Ecto neural progenitor cell (in vitro differentiated cells): Measurements from ENCODE around the gene ATP2A3.
A peak's percentile ranks its signal among the peaks of the same experiment; 100 is the strongest.

Experiments
- DNase-seq: peaks from one replicate; pipeline ENCODE4 v3.0.0-alpha.2; 2018; ENCODE audit warnings: low spot score

ATP2A3 gene

DNA sequence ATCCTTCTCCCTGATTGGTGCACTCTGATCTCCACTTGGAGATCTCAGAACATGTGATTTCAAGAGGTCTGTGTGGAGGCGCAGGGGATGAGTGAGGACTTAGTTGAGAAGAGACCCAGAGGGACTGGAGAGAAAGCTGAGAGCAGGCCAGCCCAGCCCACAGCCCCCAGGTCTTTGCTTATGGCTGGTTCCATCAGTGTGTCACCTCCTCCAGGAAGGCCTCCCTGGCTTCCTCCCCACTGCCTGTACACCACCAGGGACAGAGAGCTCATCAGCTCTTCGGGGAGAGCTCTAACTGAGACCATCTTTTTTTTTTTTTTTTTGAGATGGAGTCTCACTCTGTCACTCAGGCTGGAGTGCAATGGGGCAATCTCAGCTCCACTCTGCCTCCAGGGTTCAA lies 51.4 kb downstream of the ATP2A3 start:
- no peak for DNase-seq

DNA sequence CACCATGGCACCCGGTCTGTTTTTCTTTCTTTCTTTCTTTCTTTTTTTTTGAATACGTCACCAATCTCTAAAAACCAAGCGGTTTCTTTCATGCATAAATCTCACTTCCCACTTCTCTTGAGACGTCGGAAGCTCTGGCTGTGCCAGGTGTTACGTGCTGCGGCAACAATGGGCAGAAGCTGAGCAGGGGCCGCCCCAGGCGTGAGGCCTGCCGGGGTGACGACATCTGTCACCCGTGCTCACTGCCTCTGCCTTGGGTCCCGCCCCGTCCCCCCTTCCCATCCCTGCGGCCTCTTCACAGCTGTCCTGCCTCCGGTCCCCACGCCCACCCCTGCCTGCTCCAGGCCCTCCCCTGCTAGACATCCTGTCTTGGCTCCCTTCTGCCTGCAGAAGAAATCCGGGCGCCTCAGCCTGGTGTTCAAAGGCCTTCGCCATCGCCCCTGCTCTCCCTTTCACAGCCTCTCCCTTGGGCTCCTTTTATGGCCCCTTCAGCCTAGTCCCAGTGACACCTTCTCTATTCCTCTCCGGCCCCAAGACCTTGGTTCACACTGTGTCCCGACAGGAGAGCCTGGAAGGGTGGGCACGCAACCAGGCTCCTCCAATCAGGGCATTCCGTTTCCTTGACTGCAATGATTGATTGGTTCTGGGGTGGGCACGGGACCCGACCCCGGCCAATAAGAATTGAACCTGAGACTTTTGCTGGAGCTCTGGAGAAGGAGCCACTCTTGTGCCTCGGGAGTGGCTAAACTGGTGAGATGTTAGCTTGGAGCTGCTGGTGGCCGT lies 52.8 kb downstream of the ATP2A3 start:
- DNase-seq: no peak

DNA sequence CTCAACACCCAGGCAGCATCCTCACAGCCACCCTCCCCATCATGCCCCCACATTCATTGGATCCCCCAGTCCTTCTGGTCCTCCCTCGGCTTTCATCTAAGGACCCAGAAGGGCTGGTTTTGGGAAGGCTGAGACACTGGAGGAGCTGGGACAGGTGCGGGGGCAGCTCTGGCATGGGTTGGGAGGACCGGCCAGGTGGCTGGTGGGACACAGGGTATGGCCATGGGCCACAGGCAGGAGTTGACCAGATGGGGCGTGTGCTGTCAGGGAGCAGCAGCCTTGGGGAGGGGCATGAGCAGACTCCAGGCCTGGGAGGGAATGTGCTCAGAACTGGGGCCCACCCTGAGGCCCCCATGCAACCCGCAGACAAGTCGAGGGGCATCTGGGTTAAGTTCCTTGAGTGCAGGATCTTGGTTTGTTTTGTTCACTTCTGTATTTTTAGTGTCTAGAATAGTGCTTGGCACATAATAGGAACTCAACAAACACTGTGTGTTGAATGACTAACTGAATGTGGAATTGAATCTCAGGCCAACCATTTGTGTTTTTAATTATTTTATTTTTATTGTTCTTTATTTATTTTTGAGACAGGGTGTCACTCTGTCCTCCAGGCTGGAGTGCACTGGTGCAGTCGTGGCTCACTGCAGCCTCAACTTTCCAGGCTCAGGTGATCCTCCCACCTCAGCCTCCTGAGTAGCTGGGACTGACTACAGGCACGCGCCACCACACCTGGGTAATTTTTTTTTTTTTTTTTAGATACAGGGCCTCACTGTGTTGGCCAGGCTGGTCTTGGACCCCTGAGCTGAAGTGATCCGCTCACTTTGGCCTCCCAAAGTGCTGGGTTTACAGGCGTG lies 53.6 kb downstream of the ATP2A3 start:
- DNase-seq: no peak

DNA sequence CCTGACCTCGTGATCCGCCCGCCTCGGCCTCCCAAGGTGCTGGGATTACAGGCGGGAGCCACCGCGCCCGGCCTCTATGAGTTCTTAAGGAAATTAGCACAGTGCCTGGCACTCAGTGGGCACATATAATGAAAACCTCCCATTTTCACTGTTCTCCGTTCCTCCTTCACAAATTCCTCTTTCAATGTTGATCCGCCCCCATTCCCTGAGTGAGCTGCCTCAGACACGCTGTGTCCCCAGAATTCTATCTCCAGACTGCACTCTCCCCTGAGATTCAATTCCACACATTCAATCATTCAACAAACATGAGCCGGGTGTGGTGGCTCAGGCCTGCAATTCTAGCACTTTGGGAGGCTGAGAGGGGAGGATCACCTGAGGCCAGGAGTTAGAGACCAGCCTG lies 55.0 kb downstream of the ATP2A3 start:
- no peak for DNase-seq

DNA sequence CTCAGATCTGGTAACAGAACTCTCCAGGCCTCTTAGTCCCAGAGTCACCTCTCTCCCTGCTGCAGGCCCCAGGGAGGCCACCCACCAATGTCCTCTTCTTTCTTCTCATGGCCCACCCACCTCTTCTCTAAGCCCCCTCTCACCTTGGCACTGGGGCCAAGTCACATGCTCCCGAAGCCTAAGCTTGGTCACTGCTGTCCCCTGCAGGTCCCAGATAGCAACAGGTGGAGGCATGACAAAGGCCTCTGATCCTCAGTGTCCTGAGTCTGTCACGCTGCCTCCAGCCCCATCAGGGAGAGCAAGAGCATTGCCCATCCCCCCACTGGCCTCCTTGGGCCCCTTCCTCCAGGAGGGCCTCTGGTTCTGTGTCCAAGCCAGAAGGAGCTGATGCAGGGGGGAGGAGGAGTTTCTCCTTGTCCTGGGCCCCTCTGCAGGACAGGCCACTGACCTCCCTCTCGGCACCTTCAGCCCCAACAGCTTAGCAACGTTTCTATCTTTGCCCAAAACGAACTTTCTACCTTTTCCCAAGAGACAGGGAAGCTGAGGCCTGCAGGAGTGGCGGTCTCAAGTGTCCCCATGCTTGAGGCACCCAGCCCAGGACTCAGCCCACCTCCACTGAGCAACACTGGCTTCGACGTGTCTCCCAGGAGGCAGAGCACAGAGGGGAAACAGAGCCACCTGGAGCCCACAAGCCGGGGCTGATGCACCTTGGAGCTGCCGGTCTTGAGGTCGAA lies 56.6 kb downstream of the ATP2A3 start:
- no peak for DNase-seq

DNA sequence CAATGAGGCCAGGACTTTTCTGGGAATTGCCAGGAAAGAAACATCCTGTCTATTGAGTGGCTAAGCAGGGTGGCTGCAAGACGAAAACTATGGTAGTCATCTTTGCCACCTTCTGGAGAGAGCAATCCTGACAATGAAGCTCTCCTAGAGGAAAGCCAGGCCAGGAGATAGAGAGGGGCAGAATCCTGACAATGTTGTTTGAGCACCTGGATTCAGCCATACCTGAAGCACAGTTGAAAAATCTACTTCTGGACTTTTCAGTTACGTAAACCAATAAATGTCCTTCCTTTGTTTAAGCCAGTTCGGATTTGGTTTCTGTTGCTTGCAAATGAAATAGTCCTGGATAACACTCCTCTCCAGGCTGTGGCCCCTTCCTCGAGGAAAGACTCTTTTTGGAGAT lies 57.4 kb downstream of the ATP2A3 start:
- DNase-seq: no peak

DNA sequence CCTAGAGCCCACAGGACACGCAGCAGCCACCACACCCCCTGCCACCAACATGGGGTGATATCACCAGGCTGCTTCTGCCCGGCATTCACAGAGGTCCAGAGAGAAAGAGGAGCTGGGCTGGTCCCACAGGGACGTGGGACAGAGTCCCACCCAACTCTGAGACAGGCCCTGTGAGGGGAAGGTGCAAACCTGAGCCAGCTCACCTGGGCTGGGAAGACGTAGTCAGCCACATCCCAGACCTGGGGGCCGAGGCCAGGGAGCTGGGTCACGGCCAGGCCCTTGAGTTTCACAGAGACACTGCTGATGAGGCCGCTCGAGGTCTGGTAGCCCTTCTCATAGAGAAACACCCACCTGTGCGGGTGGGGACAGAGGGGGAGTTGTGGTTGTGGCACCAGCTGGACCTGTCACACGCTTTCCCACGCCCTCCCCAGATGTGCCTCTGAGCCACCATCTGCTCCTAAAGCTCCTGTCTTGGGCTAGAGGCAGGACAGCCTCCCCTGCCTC lies 59.2 kb downstream of the ATP2A3 start:
- DNase-seq: no peak

DNA sequence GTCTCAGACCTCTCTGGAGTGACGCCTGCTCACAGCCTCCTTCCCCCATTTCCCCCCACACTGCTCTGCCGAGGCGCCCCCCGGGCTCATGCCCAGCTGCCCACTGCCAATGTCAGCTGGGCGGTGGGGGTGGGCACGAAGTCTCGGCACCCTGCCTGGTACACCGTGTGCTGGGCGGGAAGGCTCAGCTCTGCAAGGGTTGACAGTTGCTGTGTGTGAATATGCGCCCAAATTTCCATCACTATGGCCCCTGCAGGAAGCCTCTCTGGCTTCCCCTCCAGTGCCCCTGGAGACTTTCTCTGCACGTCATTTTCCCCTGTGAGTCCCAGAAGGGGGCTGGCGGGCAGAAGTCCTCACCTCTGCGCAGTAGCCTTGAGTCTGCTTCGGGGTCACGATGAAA lies 59.7 kb downstream of the ATP2A3 start:
- no peak for DNase-seq

DNA sequence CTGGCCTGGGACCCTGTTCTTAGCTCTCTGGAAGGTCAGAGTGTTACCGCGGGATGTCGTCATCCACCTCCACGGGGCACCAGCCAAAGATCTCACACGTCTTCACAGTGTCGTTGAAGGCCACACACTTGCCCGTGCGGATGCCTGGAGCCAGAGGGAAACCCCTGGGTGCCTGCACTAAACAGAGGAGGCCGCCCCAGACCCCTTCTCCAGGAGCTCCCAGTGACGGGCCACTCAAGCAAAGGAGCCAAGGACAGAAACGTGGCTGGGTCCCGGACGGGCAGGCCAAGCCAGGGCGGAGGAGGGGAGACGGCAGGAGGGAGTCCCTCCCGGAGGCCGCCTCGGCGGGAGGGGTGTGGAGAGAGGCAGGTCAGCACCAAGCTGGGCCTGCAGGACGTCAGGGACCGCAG lies 60.4 kb downstream of the ATP2A3 start:
- DNase-seq: no peak

DNA sequence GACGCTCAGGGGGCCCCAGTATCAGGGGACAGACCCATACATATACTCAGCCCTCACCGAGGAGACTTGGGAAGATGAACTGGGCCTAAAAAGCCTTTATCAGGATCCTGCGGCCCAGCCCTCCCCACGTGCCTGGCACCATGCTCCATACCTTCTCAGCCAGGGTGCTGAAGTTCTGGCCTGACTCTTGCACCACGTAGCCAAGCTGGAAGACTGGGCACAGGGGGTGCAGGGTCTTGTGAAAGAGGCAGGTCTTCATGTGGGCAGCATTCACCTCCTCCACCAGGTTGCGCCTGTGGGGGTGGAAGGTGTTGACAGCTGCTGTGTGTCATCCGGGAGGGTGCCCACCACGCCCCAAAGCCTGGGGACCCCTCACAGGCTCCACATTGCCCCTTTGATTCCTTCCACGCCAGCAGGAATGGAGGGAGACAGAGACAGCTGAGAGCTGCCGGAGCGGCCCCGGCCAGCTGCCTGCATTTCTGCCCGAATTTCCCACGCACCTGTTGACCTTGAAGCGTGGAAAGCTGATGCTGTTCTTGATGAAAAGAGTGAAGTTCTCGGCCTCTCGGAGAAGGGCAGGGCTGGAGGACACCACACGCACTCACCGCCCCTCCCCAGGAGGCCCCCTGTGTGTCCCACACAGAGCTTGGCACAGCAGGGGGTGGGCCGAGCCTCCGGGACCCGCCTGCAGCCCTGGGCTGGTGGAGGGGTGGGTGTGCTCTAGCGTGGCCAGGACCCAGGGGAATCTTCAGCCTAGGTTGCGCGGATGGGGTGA lies 61.0 kb downstream of the ATP2A3 start:
- DNase-seq: no peak

DNA sequence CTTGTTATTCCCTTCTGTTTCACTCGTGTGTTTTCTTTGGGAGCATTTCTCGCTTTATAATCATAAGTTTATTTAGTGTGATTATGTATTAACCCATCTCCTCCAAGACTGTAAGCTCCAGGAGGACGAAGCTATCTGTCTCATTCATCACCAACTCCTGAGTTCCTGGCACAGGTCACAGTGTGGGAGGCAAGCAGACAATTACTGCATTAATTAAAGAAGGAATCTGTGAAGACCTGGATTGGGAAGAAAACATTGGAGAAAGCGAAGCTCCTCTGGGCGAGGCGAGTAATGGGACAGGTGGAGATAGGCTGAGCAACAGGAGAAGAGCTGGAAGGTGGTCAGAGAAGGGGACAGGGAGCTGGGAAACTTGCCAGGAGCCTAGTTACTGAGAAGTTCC lies 63.6 kb downstream of the ATP2A3 start:
- DNase-seq: no peak

DNA sequence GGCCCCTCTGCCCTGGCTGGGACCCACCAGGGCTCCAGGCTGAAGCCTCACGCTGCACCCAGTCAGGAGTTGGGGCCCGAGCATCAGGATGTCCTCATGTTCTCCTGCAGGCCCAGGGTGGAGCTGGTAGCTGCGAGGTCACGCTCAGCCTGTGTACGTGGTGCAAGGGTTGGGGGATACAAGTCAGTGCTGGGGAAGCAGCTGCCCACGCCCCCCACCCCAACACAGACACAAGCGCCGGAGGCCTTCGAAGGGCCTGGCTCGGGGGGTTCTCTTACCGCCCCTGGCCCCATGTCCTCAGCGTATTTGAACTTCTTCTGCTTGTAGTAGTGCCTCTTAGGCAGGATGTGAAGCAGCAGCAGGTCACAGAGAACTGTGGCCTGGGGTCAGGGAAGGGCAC lies 66.5 kb downstream of the ATP2A3 start:
- no peak for DNase-seq

DNA sequence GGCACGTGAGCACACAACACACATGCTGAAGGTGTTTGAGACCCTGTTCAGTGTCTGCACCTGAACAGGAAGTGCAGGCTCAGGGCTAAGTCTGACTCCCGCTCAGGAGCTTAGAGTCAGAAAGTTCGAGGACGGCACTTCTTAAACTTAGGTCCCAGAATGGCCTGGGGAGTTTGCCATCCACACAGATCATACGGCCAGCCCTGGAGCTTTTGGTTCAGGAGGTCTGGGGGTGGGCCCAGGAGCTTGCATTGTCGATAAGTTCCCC lies 67.3 kb downstream of the ATP2A3 start:
- DNase-seq: no peak

DNA sequence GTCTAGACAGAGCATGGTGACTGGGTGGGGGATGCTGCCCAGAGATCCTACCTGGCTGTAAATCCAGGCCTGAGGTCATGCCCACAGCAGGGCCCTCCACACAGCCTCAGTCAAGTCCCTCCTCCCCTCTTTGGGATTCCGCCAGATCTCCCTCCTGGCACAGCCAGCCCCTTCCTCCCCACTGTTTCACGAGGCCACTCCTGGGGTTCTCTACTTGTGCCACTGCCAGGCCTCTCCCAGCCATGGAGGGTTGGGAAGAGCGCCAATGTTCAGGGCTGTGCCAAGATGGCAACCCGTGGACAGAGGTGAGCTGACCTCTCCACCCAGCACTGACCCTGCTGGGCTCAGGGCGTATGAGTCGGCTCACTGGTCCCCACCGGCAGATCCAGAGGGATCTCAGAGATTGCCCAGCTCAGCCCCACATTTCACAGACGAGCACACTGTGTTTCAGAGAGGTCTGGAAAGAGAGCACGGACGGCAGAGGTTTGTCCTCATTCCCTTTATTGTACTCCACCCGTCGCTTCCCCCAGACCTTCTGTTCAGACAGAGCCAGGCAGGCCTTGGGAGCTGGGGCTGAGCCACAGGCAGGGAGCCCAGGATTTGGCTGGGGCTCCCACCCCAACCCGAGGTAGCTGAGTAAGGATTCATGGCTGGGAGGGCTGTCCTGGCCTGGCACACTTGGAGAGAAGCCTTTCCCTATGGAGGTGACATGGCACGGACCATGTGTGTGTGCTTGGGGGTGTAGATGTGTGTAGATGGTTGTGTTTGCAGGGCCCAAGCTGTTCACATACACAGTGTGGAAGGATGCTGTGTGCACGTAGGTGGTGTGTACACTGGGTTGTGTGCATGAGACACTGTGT lies 67.9 kb downstream of the ATP2A3 start:
- DNase-seq: no peak

DNA sequence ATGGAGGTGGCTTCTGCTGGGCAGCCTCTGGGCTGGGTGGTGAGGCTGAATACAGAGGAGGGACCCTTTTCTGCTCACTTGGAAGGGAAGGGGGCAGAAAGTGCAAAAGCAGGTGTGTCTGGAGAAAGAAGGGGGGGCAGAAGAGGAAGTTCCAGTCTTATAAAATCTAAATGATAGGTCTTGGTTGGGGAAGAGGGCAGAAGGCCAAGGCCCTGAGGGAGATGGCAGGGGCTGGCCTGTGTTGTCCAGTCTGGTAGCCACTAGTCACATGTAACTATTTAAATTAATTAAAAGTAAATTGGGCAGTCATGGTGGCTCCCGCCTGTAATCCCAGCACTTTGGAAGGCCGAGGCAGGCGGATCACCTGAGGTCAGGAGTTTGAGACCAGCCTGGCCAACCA lies 68.9 kb downstream of the ATP2A3 start:
- DNase-seq: no peak

DNA sequence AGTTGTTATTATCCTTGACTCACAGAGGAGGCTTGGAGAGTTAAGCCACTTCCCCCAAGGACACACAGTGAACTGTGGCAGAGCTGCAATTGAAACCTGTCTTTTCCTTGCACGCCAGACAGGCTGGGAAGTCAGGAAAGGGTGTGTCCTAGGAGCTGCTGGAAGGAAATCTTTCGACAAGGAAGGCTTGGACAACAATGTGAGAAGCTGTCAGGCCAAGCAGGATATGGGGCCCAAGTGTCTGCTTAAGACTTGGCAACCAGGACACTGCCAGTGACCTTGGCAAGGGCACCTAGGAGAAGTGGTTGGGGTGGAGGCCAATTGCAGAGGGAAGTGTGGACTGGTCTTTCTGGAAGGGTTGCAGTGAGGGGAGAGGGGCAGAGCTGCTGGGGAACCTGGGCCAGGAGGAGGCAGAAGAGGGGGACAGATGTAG lies 69.3 kb downstream of the ATP2A3 start:
- no peak for DNase-seq

DNA sequence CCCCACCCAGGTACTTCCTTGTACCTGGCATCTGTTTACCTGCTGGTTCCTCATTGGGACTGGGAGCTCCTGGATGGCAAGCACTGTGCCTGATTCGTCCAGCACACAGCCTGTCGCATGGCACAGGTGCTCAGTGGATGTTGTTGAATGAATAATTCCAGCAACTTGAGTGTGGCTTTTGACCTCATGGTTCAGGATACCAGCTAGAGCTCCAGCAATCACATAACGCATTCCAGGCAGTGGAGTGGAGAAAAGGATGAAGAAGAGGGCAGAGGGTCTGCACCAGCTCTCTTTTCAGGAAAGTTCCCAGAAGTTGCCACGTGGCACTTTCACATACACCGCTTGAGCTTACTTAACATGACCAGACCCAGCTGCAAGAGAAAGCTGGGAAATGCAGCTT lies 70.0 kb downstream of the ATP2A3 start:
- no peak for DNase-seq

DNA sequence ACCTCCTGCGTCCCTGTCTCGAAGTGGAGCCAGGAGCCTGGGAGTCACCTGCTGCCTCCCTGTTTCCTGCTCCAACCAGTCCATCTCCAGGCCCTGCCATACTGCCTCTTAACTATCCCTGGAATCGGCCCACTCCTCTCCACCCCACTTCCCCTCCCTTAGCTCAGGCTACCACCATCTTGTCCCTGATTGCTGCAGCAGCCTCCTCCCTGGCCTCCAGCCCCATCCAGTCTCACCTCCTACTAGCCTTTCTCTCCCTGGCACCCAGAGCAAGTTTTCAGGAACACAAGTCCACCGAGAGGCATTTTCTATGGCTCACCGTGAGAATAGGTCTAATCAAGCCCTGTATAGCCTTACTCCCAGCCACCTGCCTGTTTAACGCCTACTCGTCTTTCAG lies 70.5 kb downstream of the ATP2A3 start:
- DNase-seq: no peak

DNA sequence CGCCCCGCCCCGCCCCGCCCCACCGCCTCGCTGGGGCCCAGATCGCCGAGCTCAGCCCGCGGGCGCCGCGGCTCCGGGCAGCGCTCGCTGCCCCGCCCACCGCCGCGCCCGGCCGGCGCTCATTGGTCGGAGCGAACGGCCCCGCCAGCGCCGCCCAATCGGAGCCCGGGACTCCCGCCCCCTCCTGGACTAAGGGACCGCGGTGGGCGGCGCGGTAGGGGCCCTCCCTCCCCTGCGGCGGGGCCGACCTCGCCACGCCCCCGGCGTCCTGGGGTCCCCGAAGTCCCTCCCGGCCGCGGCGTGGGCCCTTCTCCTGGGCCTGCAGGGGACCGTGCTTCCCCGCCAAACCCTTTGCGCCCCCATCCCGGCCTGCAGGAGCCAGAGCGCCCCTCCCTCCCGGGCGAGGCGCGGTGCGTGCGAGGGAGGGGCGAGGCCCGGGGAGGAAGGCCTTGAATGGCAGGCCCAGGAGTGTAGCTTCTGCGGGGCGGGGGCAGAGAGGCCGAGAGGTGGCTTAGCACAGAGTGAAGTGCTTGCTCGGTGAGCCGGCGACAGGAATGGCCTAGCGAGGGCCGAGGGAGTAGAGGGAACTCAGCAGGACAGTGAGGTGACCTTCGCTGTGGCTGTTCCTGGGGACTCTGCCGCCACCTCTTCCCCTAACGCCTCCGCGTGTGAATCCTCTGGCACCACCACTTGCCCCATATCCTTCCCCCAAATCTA lies 71.1 kb downstream of the ATP2A3 start, which contains the start of gene CAMKK1:
CAMKK1 (minus strand) TSS at position 51 of the 717 bp plus-strand sequence. CDS start 7,366 bp downstream, outside the sequence.
- DNase-seq: peak; percentile 94
